NB4 (cell line): Measurements from ENCODE around the gene PELI2.

Source experiments
- DNase-seq: peaks from one replicate; pipeline ENCODE4 v3.0.0; 2010; ENCODE audit warnings: low read depth
- H3K4me3 ChIP-seq: one replicate; pipeline ENCODE4 v1.5.1; 2011; ENCODE audit warnings: mild to moderate bottlenecking, low read depth, low read length, moderate library complexity
- MAX ChIP-seq: IDR thresholded peaks from 2 replicates; pipeline ENCODE4 v1.6.1; 2011; ENCODE audit warnings: low read depth, low read length
- MYC ChIP-seq: IDR thresholded peaks from 2 replicates; pipeline ENCODE4 v1.6.1; 2011; ENCODE audit warnings: low read depth, low read length
- POLR2A ChIP-seq: IDR thresholded peaks from 2 replicates; pipeline ENCODE4 v1.6.1; 2011; ENCODE audit warnings: mild to moderate bottlenecking; ENCODE audit not compliant: insufficient read length; ENCODE audit errors: extremely low read depth
- TF ChIP-seq, protein P1 (sequence below): IDR thresholded peaks from one replicate; pipeline ENCODE4 v1.5.1; 2012; ENCODE audit warnings: low read depth, low read length

Gene PELI2

GRCh38 chr14:56122301-56122700, 4.1 kb downstream of the PELI2 start:
- DNase-seq: no peak
- H3K4me3 ChIP-seq: no peak overlapping the region
- TF ChIP-seq MYC (no peak), POLR2A (no peak), MAX (no peak)

DNA sequence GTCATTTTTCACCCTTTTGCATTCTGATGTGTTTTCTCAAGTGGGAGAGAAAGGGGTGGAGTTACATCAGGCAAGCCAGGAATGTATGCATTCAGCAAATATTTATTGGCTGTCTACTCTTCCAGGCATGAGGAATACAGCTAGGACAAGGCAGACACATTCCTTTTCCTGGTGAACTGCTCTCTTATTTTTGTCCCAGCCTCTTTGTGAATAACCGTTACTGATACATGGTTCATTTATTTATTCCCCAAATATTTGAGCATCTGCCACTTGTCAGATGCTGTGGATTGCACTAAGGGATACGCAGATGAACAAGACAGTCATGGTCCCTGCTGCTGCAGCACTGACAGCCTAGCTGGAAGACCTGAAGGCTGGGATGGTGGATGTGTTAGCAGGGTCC, 6.1 kb downstream of the PELI2 start:
- TF ChIP-seq, protein P1, sequence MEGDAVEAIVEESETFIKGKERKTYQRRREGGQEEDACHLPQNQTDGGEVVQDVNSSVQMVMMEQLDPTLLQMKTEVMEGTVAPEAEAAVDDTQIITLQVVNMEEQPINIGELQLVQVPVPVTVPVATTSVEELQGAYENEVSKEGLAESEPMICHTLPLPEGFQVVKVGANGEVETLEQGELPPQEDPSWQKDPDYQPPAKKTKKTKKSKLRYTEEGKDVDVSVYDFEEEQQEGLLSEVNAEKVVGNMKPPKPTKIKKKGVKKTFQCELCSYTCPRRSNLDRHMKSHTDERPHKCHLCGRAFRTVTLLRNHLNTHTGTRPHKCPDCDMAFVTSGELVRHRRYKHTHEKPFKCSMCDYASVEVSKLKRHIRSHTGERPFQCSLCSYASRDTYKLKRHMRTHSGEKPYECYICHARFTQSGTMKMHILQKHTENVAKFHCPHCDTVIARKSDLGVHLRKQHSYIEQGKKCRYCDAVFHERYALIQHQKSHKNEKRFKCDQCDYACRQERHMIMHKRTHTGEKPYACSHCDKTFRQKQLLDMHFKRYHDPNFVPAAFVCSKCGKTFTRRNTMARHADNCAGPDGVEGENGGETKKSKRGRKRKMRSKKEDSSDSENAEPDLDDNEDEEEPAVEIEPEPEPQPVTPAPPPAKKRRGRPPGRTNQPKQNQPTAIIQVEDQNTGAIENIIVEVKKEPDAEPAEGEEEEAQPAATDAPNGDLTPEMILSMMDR: no peak
- TF ChIP-seq POLR2A (no peak), MAX (no peak), MYC (no peak)
- DNase-seq: no peak
- no peak overlapping the region for H3K4me3 ChIP-seq

GRCh38 chr14:56125772-56126636, 7.8 kb downstream of the PELI2 start:
- DNase-seq: no peak
- TF ChIP-seq POLR2A (no peak), MAX (no peak), MYC (no peak)
- TF ChIP-seq, protein P1: no peak
- no peak overlapping the region for H3K4me3 ChIP-seq

GRCh38 chr14:56126637-56126913, 8.4 kb downstream of the PELI2 start:
- no peak for DNase-seq
- no peak overlapping the region for H3K4me3 ChIP-seq
- TF ChIP-seq MAX (no peak), POLR2A (no peak), MYC (no peak)
- TF ChIP-seq, protein P1: no peak

DNA sequence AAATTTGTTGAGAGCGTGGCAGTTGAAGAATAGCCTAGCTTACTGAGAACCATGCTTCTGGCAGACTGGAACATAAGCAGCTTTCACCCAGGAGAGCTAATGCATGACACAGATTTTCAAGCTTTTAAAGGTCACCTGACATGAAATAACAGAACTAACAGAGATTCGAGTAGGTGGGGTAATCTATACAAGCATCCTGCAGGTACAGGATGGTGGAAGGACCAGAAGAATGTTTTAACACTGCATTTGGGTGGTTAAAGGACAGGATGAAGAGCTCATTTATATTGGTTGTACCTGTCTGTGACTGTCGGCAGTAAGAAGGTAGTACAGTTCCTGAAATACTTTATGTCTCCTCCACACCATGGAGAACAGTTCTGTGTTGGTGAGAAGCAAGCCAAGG, 8.9 kb downstream of the PELI2 start:
- DNase-seq: no peak
- no peak overlapping the region for H3K4me3 ChIP-seq
- TF ChIP-seq MAX (no peak), MYC (no peak), POLR2A (no peak)
- TF ChIP-seq, protein P1: no peak

DNA sequence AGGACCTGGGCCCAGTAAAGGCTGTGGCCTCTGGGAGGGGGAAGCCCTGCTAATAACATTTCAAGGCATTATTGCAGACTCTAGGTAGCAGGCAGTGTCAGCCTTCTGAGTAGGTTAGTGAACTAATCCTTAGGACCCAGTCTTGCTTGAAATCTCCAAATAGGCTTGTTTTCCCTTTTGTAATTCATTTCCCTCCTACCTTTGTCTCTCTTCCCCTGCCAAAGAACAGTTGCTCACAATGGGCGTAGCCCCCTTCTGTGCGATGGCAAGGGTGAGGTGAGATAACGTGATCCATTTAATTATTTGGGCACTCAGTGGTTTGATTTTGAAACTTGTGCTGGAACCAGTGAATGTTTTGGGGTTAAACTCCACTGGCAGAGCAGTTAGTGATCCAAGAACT, 10.9 kb downstream of the PELI2 start:
- no peak for TF ChIP-seq POLR2A
- TF ChIP-seq MYC: no peak
- TF ChIP-seq, protein P1: no peak
- TF ChIP-seq MAX: no peak
- H3K4me3 ChIP-seq: no peak overlapping the region
- no peak for DNase-seq
